Upper lobe of left lung (tissue), 4 donors: Measurements from ENCODE around the gene DPH3.

Source experiments
- EP300 ChIP-seq, 4 donors: sonication (generic); formaldehyde crosslinking; IDR thresholded peaks; one replicate each; pipeline ENCODE4 v1.5.1; 2017; ENCODE audit warnings: antibody characterized with exemption in 4 of 4, control low read depth in 2 of 4
- POLR2A ChIP-seq, 4 donors: fragments of 450-650 bp; IDR thresholded peaks; one replicate each; pipeline ENCODE4 v1.5.1; 2016 to 2017; ENCODE audit warnings: antibody characterized with exemption in 4 of 4, mild to moderate bottlenecking in 2 of 4
- TF ChIP-seq, protein P1 (sequence below), 6 experiments: fragments of 450-650 bp in 4 of 6; fragments of 200-600 bp in 2 of 6; sonication (generic) in 2 of 6; IDR thresholded peaks; one replicate each; pipeline ENCODE4 v1.5.1; 2016 to 2019; ENCODE audit warnings: antibody characterized with exemption in 6 of 6

DNA sequence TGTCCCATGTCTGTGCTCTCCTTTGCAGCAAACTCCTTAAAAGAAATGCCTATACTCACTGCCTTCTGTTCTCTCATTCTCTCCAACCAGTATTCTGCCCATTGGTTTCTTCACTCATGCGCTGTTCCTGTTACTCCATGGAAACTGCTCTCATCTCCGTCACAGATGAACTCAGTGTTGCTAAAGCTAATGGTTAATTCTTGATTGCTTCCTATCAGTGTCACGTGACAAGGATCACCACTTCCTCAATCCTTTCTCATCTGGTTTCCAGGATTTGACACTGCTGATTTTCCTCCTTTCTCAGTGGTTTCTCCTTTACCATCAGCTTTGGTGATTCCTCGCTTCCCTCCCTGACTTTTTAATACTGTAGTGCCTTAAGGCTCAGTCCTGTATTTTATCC lies 2.6 kb downstream of the DPH3 start:
- TF ChIP-seq, protein P1, sequence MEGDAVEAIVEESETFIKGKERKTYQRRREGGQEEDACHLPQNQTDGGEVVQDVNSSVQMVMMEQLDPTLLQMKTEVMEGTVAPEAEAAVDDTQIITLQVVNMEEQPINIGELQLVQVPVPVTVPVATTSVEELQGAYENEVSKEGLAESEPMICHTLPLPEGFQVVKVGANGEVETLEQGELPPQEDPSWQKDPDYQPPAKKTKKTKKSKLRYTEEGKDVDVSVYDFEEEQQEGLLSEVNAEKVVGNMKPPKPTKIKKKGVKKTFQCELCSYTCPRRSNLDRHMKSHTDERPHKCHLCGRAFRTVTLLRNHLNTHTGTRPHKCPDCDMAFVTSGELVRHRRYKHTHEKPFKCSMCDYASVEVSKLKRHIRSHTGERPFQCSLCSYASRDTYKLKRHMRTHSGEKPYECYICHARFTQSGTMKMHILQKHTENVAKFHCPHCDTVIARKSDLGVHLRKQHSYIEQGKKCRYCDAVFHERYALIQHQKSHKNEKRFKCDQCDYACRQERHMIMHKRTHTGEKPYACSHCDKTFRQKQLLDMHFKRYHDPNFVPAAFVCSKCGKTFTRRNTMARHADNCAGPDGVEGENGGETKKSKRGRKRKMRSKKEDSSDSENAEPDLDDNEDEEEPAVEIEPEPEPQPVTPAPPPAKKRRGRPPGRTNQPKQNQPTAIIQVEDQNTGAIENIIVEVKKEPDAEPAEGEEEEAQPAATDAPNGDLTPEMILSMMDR (IDR thresholded peaks at IDR 0.05) = no peak
- TF ChIP-seq POLR2A (IDR thresholded peaks at IDR 0.05) (no peak), EP300 (IDR thresholded peaks at IDR 0.05) (no peak)
